Measurements from ENCODE around the gene DSPP. TPM values are rescaled to one million over a fixed set of nuclear protein-coding genes. Genes with fewer than 3 reads are reported as not detected.

DSPP gene
- total RNA-seq, 2 experiments from 2014 or later: not detected

DNA sequence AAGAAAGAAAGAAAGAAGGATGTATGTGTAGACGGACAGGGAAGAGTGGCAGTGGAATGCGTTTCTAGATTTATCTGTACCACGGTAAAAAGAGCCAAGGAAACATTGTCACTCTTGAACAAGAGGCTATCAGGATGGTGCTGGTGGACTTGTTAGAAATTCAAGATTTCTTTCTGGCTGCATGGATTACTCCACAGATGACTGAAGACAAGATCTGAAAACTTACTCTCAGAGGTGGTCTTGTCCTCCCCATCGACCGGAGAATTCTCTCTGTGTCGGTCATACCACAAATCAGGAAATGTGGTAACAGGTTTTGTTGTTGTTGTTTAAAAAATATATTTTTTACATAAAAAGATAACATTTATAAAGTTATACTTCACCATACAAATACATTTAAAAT lies 11.8 kb downstream of the DSPP start:
- no peak overlapping the region for H3K27ac Mint-ChIP-seq
- ATAC-seq (ENCODE audit: poor library complexity): no peak
- H3K4me3 Mint-ChIP-seq: no peak overlapping the region
- H3K4me1 ChIP-seq (ENCODE audit: insufficient read depth, low read length): no peaks in the 10 kb centered on the region
- DNase-seq: no peak
- no peaks in the 10 kb centered on the region for H3K9me3 Mint-ChIP-seq
- no peaks in the 10 kb centered on the region for H3K36me3 ChIP-seq (ENCODE audit: insufficient read depth, low read length)
- H3K4me1 Mint-ChIP-seq (ENCODE audit: low read depth): no peaks in the 10 kb centered on the region
- CTCF ChIA-PET: no interaction called here
- H3K27ac ChIP-seq (ENCODE audit: low read depth in 1 of 2, low read length in 2 of 2): no peak overlapping the region
- H3K9me3 ChIP-seq (ENCODE audit: control insufficient read depth in 1 of 2, insufficient read depth in 1 of 2, low read length in 2 of 2): no peaks in the 10 kb centered on the region
- peaks cover 9% of the 10 kb centered on the region for H3K27me3 Mint-ChIP-seq
- H3K27me3 ChIP-seq (ENCODE audit: control insufficient read depth in 1 of 2, insufficient read depth in 2 of 2, low read length in 2 of 2): no peaks in the 10 kb centered on the region
- intact Hi-C loops (cut with DNase I, micrococcal nuclease): no loop called here
- no peaks in the 10 kb centered on the region for H3K36me3 Mint-ChIP-seq (ENCODE audit: low read depth)
- H3K4me3 ChIP-seq (ENCODE audit: low read length): no peak overlapping the region
- POLR2A ChIA-PET: no interaction called here
- no peak for TF ChIP-seq CTCF (IDR thresholded peaks at IDR 0.05)

GRCh38 chr4:87620491-87620890 lies 12.2 kb downstream of the DSPP start:
- H3K36me3 ChIP-seq (ENCODE audit: insufficient read depth, low read length): no peaks in the 10 kb centered on the region
- ATAC-seq (ENCODE audit: poor library complexity) (no peak), DNase-seq (no peak)
- no peaks in the 10 kb centered on the region for H3K36me3 Mint-ChIP-seq (ENCODE audit: low read depth)
- H3K4me1 ChIP-seq (ENCODE audit: insufficient read depth, low read length): no peaks in the 10 kb centered on the region
- no peak overlapping the region for H3K27ac ChIP-seq (ENCODE audit: low read depth in 1 of 2, low read length in 2 of 2)
- no peaks in the 10 kb centered on the region for H3K9me3 Mint-ChIP-seq
- H3K9me3 ChIP-seq (ENCODE audit: control insufficient read depth in 1 of 2, insufficient read depth in 1 of 2, low read length in 2 of 2): no peaks in the 10 kb centered on the region
- ChIA-PET CTCF (no interaction called here), POLR2A (no interaction called here)
- intact Hi-C loops (cut with DNase I, micrococcal nuclease): no loop called here
- H3K4me3 Mint-ChIP-seq: no peak overlapping the region
- no peaks in the 10 kb centered on the region for H3K4me1 Mint-ChIP-seq (ENCODE audit: low read depth)
- H3K4me3 ChIP-seq (ENCODE audit: low read length): no peak overlapping the region
- no peaks in the 10 kb centered on the region for H3K27me3 ChIP-seq (ENCODE audit: control insufficient read depth in 1 of 2, insufficient read depth in 2 of 2, low read length in 2 of 2)
- H3K27me3 Mint-ChIP-seq: peaks cover 9% of the 10 kb centered on the region
- H3K27ac Mint-ChIP-seq: no peak overlapping the region
- no peak for TF ChIP-seq CTCF (IDR thresholded peaks at IDR 0.05)

GRCh38 chr4:87622303-87622702 lies 14.0 kb downstream of the DSPP start:
- H3K9me3 ChIP-seq (ENCODE audit: control insufficient read depth in 1 of 2, insufficient read depth in 1 of 2, low read length in 2 of 2): no peaks in the 10 kb centered on the region
- no peak for ATAC-seq (ENCODE audit: poor library complexity)
- no peak overlapping the region for H3K27ac ChIP-seq (ENCODE audit: low read depth in 1 of 2, low read length in 2 of 2)
- DNase-seq: no peak
- Mint-ChIP-seq H3K4me1 (ENCODE audit: low read depth) (no peaks in the 10 kb centered on the region), H3K9me3 (no peaks in the 10 kb centered on the region), H3K4me3 (no peak overlapping the region), H3K27me3 (peaks cover 9% of the 10 kb centered on the region), H3K36me3 (ENCODE audit: low read depth) (no peaks in the 10 kb centered on the region), H3K27ac (no peak overlapping the region)
- no peak for TF ChIP-seq CTCF (IDR thresholded peaks at IDR 0.05)
- H3K4me3 ChIP-seq (ENCODE audit: low read length): no peak overlapping the region
- ChIA-PET POLR2A (no interaction called here), CTCF (no interaction called here)
- no peaks in the 10 kb centered on the region for H3K27me3 ChIP-seq (ENCODE audit: control insufficient read depth in 1 of 2, insufficient read depth in 2 of 2, low read length in 2 of 2)
- no peaks in the 10 kb centered on the region for H3K36me3 ChIP-seq (ENCODE audit: insufficient read depth, low read length)
- intact Hi-C loops (cut with DNase I, micrococcal nuclease): no loop called here
- H3K4me1 ChIP-seq (ENCODE audit: insufficient read depth, low read length): no peaks in the 10 kb centered on the region

All from CD4-positive, alpha-beta T cell (primary cell).